ENCODE measurements around the gene ELK3. TPM values are rescaled to one million over a fixed set of nuclear protein-coding genes. Genes with fewer than 3 reads are reported as not detected.

The ELK3 gene
- polyA plus RNA-seq, 10 donors: 36.5 to 52.1 (median 40.9) TPM

DNA sequence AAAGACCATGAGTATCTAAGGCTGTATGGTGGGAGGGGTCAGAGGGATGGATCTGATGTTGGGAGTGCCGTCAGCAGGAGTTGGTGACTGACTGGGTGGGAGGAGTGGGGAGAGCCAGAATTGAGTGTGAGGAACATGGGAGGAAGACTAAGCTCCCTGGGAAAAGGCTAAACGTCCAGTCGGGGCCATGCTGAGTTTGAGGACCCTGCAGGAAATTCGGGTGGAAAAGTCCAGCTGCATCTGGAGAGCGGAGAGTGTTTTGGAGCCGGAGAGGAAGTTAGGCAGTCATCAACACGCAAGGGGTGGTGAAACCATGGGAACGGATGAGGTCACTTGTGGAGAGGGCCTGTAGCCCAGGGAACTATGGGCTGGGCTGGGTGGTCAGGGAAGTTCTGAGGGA, 60.9 kb downstream of the ELK3 start:
- peak in 2 of 3 donors; percentile 40 to 63 for DNase-seq

- DNase-seq: no peak
These were observed 62.6 kb downstream of the ELK3 start for GRCh38 chr12:96256672-96257361.

DNA sequence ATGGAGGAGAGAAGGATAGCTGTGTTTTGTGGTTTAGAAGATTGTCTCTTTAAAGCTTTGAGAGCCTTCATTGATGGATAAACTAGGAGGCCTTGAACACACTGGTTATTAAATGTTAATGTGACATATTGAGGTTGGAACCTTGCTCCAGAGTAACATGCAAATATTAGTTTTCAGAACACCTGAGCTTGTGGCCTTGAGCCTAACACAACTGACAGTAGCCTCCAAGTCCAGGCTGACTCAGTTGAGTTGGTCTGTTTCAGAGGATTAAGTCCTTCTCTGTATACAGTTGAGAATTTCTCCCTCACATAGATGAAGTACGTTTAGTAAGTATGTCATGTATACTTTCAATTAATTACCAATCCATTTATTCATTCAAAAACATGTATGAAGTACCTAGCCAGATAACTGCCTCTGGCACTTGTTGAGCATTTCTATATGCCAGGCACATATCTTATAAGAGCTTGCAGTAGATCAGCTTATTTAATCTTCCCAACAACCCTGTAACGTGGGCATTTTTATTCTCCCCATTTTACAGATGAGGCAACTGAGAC, 63.5 kb downstream of the ELK3 start:
- no peak for DNase-seq

GRCh38 chr12:96258104-96258961, 64.2 kb downstream of the ELK3 start:
- DNase-seq: peak in 1 of 3 donors; percentile 59

DNA sequence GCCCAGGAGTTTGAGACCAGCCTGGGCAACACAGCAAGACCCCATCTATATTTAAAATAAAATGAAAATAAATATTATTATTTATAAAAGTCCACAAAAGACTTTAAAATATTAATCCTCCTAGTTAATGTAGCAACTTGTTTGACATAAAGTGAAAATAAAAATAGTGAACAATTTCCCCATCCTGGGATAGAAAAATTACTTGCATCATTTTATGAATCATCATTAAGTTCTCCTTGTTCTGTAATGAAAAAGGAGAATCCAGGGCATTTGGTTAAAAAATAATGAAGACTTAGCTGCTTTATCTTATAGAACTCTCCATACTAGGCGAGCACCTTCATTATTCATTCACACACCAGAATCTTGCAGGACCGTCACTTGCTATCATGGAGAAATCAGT, 66.1 kb downstream of the ELK3 start:
- no peak for DNase-seq

GRCh38 chr12:96260644-96261043, 66.5 kb downstream of the ELK3 start:
- no peak for DNase-seq

- DNase-seq: no peak
These were observed 67.4 kb downstream of the ELK3 start for GRCh38 chr12:96261557-96261956.

DNA sequence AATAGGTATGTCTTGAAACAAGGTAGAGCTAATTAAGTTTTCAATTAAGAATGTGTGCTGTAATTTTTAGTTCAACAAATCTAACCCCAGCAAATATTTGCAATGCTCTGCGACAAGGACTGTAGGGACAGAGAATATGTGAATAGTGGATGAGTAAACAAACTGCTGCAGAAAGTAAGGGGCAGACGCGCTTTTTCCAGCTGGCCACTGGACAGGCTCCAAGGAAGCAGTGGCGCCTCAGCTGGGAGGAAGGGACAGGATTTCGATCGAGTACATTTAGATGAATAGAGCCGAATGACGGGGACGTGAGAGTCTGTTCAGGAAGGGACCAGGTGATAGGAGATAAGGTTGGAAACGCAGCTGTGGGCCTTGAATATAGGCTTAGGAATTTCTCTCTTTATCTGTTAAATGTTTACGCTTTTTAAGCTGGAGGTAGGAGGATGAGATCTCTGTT, 69.3 kb downstream of the ELK3 start:
- DNase-seq: no peak

DNA sequence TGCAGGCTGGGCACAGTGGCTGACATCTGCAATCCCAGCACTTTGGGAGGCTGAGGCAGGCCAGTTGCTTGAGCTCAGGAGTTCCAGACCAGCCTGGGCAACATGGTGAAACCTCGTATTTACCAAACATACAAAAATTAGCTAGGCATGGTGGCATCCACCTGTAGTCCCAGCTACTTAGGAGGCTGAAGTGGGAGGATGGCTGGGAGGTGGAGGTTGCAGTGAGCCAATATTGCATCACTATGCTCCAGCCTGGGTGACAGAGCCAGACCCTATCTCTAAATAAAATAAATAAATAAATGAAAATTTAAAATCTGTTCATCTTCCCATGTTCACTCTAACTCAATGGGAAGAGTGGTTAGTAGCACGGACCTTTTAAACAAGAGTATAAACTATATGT, 71.2 kb downstream of the ELK3 start:
- DNase-seq: no peak

DNA sequence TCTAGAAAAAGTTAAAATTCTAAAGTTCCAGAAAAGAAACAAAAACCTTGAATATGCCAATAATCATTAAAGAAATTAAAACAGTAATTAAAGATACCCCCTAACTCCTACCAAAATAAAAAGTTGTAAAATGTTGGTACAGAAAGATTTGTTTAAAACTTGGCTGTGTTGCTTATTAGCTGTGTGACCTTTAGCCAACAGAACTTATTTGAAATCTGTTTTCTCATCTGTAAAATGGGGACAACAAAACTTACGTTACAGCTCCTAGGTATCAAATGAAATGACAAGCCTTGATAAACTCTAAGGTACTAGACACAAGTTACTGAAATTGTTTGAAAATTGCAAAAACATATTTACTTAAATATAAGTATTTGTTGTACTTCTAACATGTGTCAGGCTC, 71.7 kb downstream of the ELK3 start:
- DNase-seq: no peak

DNA sequence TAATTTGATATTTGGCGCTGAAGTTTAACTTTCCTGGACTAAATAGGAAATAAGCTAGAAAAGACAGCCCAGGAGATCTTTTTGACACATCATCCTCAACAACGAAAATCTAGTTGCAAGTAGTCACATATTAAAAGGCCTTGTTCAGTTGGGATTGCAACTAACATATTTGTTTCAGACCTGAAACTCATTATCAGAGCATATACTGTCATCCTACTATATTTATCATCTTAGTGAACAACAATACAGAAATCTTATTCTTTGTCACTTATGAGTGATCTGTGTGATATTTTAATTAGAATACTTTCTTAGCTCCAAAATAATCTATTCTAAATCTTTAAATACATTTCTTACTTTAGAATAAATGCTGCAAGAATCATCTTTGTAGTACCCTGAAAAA, 72.1 kb downstream of the ELK3 start:
- DNase-seq: no peak

GRCh38 chr12:96271469-96272199, 77.5 kb downstream of the ELK3 start:
- DNase-seq: no peak

DNA sequence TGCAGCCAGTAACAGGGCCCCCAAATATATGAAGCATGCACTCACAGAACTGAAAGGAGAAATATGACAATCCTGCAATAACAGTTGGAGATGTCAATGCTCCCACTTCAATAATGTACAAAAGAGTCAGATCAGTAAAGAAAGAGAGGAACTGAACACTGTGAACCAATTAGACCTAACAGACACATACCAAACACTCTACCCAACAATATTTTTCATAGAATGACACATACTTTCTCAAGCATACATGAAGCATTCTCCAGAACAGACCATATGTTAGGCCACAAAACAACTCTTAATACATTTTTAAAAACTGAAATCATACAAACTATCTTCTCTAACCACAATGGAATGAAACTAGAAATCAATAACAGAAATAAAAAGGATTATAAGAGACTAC, 80.2 kb downstream of the ELK3 start:
- DNase-seq: peak in 1 of 3 donors; percentile 56

DNA sequence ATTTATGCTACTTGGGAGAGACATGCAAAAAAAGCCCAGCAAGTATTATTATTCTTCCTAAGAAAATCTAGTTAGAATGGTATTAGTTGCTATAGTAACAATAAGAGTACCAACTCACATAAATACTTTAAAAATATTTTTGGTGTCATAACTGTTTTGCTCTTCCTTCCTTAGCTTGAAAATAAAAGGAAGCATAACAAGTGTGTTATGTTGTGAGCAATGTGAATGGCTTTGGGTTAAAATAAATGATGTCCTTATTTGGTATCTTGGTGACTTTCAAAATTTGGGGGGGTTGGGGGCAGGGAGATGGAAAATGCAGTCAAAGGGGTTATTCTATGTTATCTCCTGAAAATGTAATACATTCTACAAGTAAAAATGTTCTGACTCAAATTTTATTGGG, 91.0 kb downstream of the ELK3 start:
- DNase-seq: no peak

GRCh38 chr12:96289067-96289466, 94.9 kb downstream of the ELK3 start:
- DNase-seq: no peak

DNA sequence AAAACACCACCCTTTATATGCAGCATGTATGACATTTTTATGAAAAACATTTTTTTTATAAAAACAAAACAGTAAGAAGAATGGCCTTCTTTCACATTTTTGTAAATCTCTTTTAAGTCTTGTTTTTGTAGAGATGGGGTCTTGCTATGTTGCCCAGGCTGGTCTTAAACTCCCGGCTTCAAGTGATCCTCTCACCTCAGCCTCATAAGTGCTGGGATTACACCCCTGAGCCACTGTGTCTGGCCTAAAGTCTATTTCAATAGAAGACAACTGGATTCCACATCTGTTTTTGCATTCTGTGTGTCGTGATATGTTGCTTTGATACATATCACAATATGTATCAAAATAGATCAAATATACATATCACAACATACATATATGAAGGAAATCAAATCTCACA, 98.9 kb downstream of the ELK3 start:
- DNase-seq: no peak

- DNase-seq: peak in 1 of 3 donors; percentile 7
These were observed 100.7 kb downstream of the ELK3 start for GRCh38 chr12:96294831-96295230.

- no peak for DNase-seq
These were observed 101.5 kb downstream of the ELK3 start for GRCh38 chr12:96295532-96296160.

GRCh38 chr12:96297504-96297903, 103.3 kb downstream of the ELK3 start:
- no peak for DNase-seq

GRCh38 chr12:96300064-96300463, 105.9 kb downstream of the ELK3 start:
- no peak for DNase-seq

DNA sequence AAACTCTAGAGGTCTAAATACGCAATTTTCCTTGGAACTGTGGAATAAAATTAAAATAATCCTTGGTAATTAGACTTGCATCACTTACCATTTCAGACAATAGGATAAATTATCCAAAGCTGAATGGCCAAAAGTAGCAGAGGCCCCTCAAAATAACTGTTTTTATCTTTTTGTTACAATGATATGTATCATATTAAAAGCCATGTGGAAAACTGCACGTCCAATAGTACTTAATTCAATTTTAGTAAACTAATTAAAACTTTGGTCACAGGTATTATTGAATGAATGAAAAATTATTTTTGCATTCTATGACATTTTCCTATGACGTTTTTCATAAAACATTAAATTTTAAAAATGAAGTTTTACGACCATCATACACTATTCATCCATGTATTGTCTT, 107.6 kb downstream of the ELK3 start:
- DNase-seq: no peak
